H1 (cell line): ENCODE data around the gene EXOC6. TPM values are rescaled to one million over a fixed set of nuclear protein-coding genes. Genes with fewer than 3 reads are reported as not detected.
A peak's percentile ranks its signal among the peaks of the same experiment; 100 is the strongest.

ENCODE experiments used
- CTCF ChIA-PET: fragments of 300-600 bp; sonication (Branson Sonifier 250); formaldehyde crosslinking; loops from one replicate; lab custom pipeline; 2021; ENCODE audit not compliant: partially characterized antibody; lab: Charles Lee
- POLR2A ChIA-PET: fragments of 300-600 bp; sonication (Branson Sonifier 250); formaldehyde crosslinking; loops from one replicate; lab custom pipeline; 2021; ENCODE audit warnings: inconsistent platforms; ENCODE audit not compliant: partially characterized antibody; lab: Charles Lee
- DNase-seq, 2 experiments: peaks; one replicate each; pipeline versions ENCODE4 v3.0.0 to v3.0.0-alpha.2; 2010 to 2022; ENCODE audit warnings: low spot score in 2 of 2, low read depth in 1 of 2, mixed read lengths in 1 of 2
- FAIRE-seq: peaks from 2 replicates; lab custom pipeline; 2011; peaks lifted over from hg19 to GRCh38; lab: Jason Lieb, UNC
- H2AFZ ChIP-seq: 2 replicates; pipeline ENCODE4 v1.8.1; 2012; ENCODE audit warnings: low read length, inconsistent platforms
- H2AK5ac ChIP-seq: 2 replicates; pipeline ENCODE4 v1.6.1; 2013; ENCODE audit warnings: low read depth, low read length
- H2BK120ac ChIP-seq: replicated peaks from 2 replicates; pipeline ENCODE3; 2013; ENCODE audit warnings: low read depth, low read length, inconsistent platforms
- H2BK12ac ChIP-seq: 2 replicates; pipeline ENCODE4 v1.6.1; 2013; ENCODE audit warnings: low read depth, low read length
- H2BK15ac ChIP-seq: 2 replicates; pipeline ENCODE4 v1.6.1; 2013; ENCODE audit warnings: low read length
- H2BK20ac ChIP-seq: 2 replicates; pipeline ENCODE4 v1.6.1; 2013; ENCODE audit warnings: low read length
- H2BK5ac ChIP-seq: 2 replicates; pipeline ENCODE4 v1.6.1; 2013; ENCODE audit warnings: low read depth, low read length
- H3K14ac ChIP-seq: 2 replicates; pipeline ENCODE4 v1.6.1; 2013; ENCODE audit warnings: inconsistent platforms; ENCODE audit not compliant: insufficient read length
- H3K18ac ChIP-seq: 2 replicates; pipeline ENCODE4 v1.6.1; 2013; ENCODE audit warnings: low read length; ENCODE audit errors: extremely low read depth
- H3K23ac ChIP-seq: 2 replicates; pipeline ENCODE4 v1.6.1; 2013; ENCODE audit warnings: inconsistent platforms; ENCODE audit not compliant: insufficient read length
- H3K23me2 ChIP-seq: 2 replicates; pipeline ENCODE4 v1.6.1; 2013; ENCODE audit warnings: low read depth, low read length
- H3K27ac ChIP-seq: 2 replicates; pipeline ENCODE4 v1.6.1; 2011; ENCODE audit warnings: low read depth, low read length, inconsistent platforms
- H3K27me3 ChIP-seq, 4 experiments: replicated peaks in 1 of 4; 1 replicate in 1 of 4; 2 replicates in 3 of 4; pipeline versions ENCODE4 v1.6.1 to v1.8.1; 2011 to 2013; ENCODE audit warnings: low read length in 3 of 4, mild to moderate bottlenecking in 3 of 4, inconsistent platforms in 2 of 4, mixed read lengths in 2 of 4, moderate library complexity in 1 of 4; ENCODE audit not compliant: control insufficient read depth in 3 of 4, insufficient read depth in 3 of 4; ENCODE audit errors: extremely low read depth in 1 of 4
- H3K36me3 ChIP-seq, 4 experiments: 2 replicates each; pipeline versions ENCODE4 v1.6.1 to v1.8.1; 2011 to 2013; ENCODE audit warnings: mild to moderate bottlenecking in 4 of 4, low read length in 3 of 4, moderate library complexity in 2 of 4, control low read depth in 1 of 4, inconsistent platforms in 1 of 4; ENCODE audit not compliant: insufficient read depth in 4 of 4, control insufficient read depth in 2 of 4
- H3K4ac ChIP-seq: replicated peaks from 2 replicates; pipeline ENCODE3; 2013; ENCODE audit warnings: low read length, low read depth, mixed read lengths, inconsistent platforms; ENCODE audit not compliant: insufficient read length
- H3K4me1 ChIP-seq, 4 experiments: replicated peaks in 1 of 4; 1 replicate in 1 of 4; 2 replicates in 3 of 4; pipeline versions ENCODE4 v1.6.1 to v1.8.1; 2011 to 2013; ENCODE audit warnings: low read length in 3 of 4, inconsistent platforms in 2 of 4, mixed read lengths in 1 of 4; ENCODE audit not compliant: insufficient read depth in 4 of 4, control insufficient read depth in 3 of 4
- H3K4me2 ChIP-seq, 2 experiments: 2 replicates each; pipeline versions ENCODE4 v1.6.1 to v1.8.1; 2011 to 2013; ENCODE audit warnings: low read depth in 2 of 2, low read length in 2 of 2, control low read depth in 1 of 2, inconsistent platforms in 1 of 2, mild to moderate bottlenecking in 1 of 2; ENCODE audit not compliant: insufficient read depth in 1 of 2
- H3K4me3 ChIP-seq, 4 experiments: fragments of 200-600, 300-600 bp in 1 of 4; sonication (generic), shearing (Covaris generic), sonication (Bioruptor Twin) in 1 of 4; 2 replicates each; pipeline versions ENCODE4 v1.5.1 to v1.8.1; 2011 to 2016; ENCODE audit warnings: low read length in 4 of 4, low read depth in 3 of 4, control low read depth in 2 of 4, inconsistent platforms in 2 of 4, mild to moderate bottlenecking in 2 of 4, mixed read lengths in 1 of 4, moderate library complexity in 1 of 4; ENCODE audit not compliant: insufficient read depth in 2 of 4; ENCODE audit errors: extremely low read depth in 1 of 4
- H3K56ac ChIP-seq: replicated peaks from 2 replicates; pipeline ENCODE3; 2013; ENCODE audit warnings: low read depth, mild to moderate bottlenecking, mixed read lengths, low read length, inconsistent platforms; ENCODE audit not compliant: insufficient read length
- H3K79me1 ChIP-seq: 2 replicates; pipeline ENCODE4 v1.6.1; 2013; ENCODE audit warnings: low read depth, low read length, control low read depth
- H3K79me2 ChIP-seq, 2 experiments: 2 replicates each; pipeline versions ENCODE4 v1.6.1 to v1.8.1; 2012 to 2013; ENCODE audit warnings: low read length in 2 of 2, mild to moderate bottlenecking in 2 of 2, inconsistent platforms in 1 of 2; ENCODE audit not compliant: insufficient read depth in 2 of 2, control insufficient read depth in 1 of 2
- H3K9ac ChIP-seq, 4 experiments: replicated peaks in 1 of 4; 1 replicate in 1 of 4; 2 replicates in 3 of 4; pipeline versions ENCODE4 v1.6.1 to v1.8.1; 2011 to 2013; ENCODE audit warnings: low read depth in 3 of 4, low read length in 3 of 4, control low read depth in 2 of 4, mild to moderate bottlenecking in 2 of 4, moderate library complexity in 2 of 4, inconsistent platforms in 1 of 4; ENCODE audit errors: extremely low read depth in 1 of 4
- H3K9me3 ChIP-seq, 2 experiments: 2 replicates each; pipeline versions ENCODE4 v1.6.1 to v1.8.1; 2012 to 2013; ENCODE audit warnings: mild to moderate bottlenecking in 2 of 2, moderate library complexity in 2 of 2, control low read depth in 1 of 2, inconsistent platforms in 1 of 2, low read depth in 1 of 2, low read length in 1 of 2, mixed read lengths in 1 of 2; ENCODE audit not compliant: insufficient read depth in 2 of 2
- H4K20me1 ChIP-seq, 2 experiments: replicated peaks in 1 of 2; 2 replicates each; pipeline versions ENCODE3 to v1.8.1; 2011 to 2013; ENCODE audit warnings: inconsistent platforms in 2 of 2, low read length in 2 of 2, mild to moderate bottlenecking in 1 of 2; ENCODE audit not compliant: insufficient read depth in 2 of 2, control insufficient read depth in 1 of 2
- H4K5ac ChIP-seq: 2 replicates; pipeline ENCODE4 v1.6.1; 2013; ENCODE audit warnings: low read length, low read depth, mixed read lengths, inconsistent platforms; ENCODE audit not compliant: insufficient read length
- H4K8ac ChIP-seq: 2 replicates; pipeline ENCODE4 v1.8.0; 2013; ENCODE audit warnings: mild to moderate bottlenecking, moderate library complexity, low read length, inconsistent platforms; ENCODE audit not compliant: insufficient read depth; ENCODE audit errors: extremely low read depth
- H4K91ac ChIP-seq: replicated peaks from 2 replicates; pipeline ENCODE3; 2013; ENCODE audit warnings: low read length, mixed read lengths, inconsistent platforms; ENCODE audit not compliant: insufficient read length
- ATF3 ChIP-seq: IDR thresholded peaks from 2 replicates; pipeline ENCODE4 v1.6.1; 2011; ENCODE audit warnings: low read depth, mild to moderate bottlenecking, low read length; ENCODE audit not compliant: insufficient read depth
- CHD1 ChIP-seq: IDR thresholded peaks from 2 replicates; pipeline ENCODE4 v1.6.1; 2012; ENCODE audit warnings: low read depth, low read length, improper control_type of control experiment
- E2F6 ChIP-seq: IDR thresholded peaks from 2 replicates; pipeline ENCODE4 v1.6.1; 2012; ENCODE audit warnings: inconsistent platforms
- EP300 ChIP-seq, 2 experiments: IDR thresholded peaks; 1 replicate in 1 of 2; 2 replicates in 1 of 2; pipeline ENCODE4 v1.6.1; 2011 to 2012; ENCODE audit warnings: low read depth in 2 of 2, low read length in 2 of 2, mild to moderate bottlenecking in 2 of 2, borderline replicate concordance in 1 of 2, inconsistent platforms in 1 of 2, moderate library complexity in 1 of 2
- GABPA ChIP-seq: IDR thresholded peaks from 2 replicates; pipeline ENCODE4 v1.6.1; 2011; ENCODE audit warnings: mild to moderate bottlenecking, low read length, moderate library complexity, borderline replicate concordance; ENCODE audit not compliant: insufficient read depth
- POLR2AphosphoS5 ChIP-seq: IDR thresholded peaks from 2 replicates; pipeline ENCODE4 v1.6.1; 2011; ENCODE audit warnings: low read depth, low read length
- RAD21 ChIP-seq, 2 experiments: IDR thresholded peaks in 1 of 2; conservative IDR thresholded peaks in 1 of 2; 2 replicates each; pipeline ENCODE4 v1.6.1; 2011; ENCODE audit warnings: low read depth in 2 of 2, low read length in 2 of 2, improper control_type of control experiment in 1 of 2, inconsistent platforms in 1 of 2, mild to moderate bottlenecking in 1 of 2, moderate library complexity in 1 of 2
- SIRT6 ChIP-seq: IDR thresholded peaks from one replicate; pipeline ENCODE4 v1.7.1; 2012; ENCODE audit warnings: low read length, inconsistent platforms
- TCF12 ChIP-seq: IDR thresholded peaks from 2 replicates; pipeline ENCODE4 v1.6.1; 2011; ENCODE audit warnings: low read depth, mild to moderate bottlenecking, low read length
- WGBS, 2 experiments: shearing (Covaris generic) in 1 of 2; methylation state at CpG; one replicate each; pipeline versions ENCODE4 v1.1.6 to v1.1.7; 2013 to 2015; ENCODE audit warnings: low lambda C conversion rate in 2 of 2, mixed read lengths in 2 of 2, inconsistent platforms in 1 of 2, low coverage in 1 of 2, missing lambda C conversion rate in 1 of 2; ENCODE audit not compliant: insufficient replicate concordance in 2 of 2, insufficient coverage in 1 of 2, insufficient read length in 1 of 2; ENCODE audit errors: extremely low coverage in 1 of 2, missing lambda C conversion rate in 1 of 2; 5-methylcytosine and 5-hydroxymethylcytosine counted together
- polyA plus RNA-seq, 7 experiments: library from polyadenylated mRNA; depleted of rRNA in 3 of 7; stranded (reverse) in 5 of 7; unstranded in 2 of 7; fragments of >200 nt in 5 of 7; fragments of 200-250 nt in 2 of 7; gene quantifications; 1 replicate in 5 of 7; 2 replicates in 1 of 7; 4 replicates in 1 of 7; pipeline versions ENCODE4 v1.2.1 to v1.2.3, GENCODE V29; 2011 to 2013; ENCODE audit warnings: missing spikeins in 2 of 7, mixed read lengths in 2 of 7
- total RNA-seq: library from RNA; stranded (reverse); fragmentation: NEBNext Ultra II Directional; extraction: Animal tissue kit (Norgen Biotek cat#: 25700); gene quantifications from 2 replicates; pipeline ENCODE4 v1.2.1, GENCODE V29; 2021

Gene EXOC6
- total and polyA plus RNA-seq, 2 of the 8 experiments (the other 6 are each of a cell fraction or from before 2014, with no cell fraction given), result 1.7 to 4.5 TPM

GRCh38 chr10:93068411-93069244 lies 220.3 kb downstream of the EXOC6 start:
- Histone ChIP-seq H4K91ac (no peak overlapping the region), H2AK5ac (no peak overlapping the region; the same call in 1 of the 2 replicates), H3K56ac (no peak overlapping the region), H2BK120ac (no peak overlapping the region), H2AFZ (no peak overlapping the region; the same call in 1 of the 2 replicates), H3K4ac (no peak overlapping the region), H2BK20ac (peak overlapping the region; percentile 73; the same call in 1 of the 2 replicates), H3K79me2 (no peaks in the 10 kb centered on the region), H2BK12ac (peak overlapping the region; percentile 85; the same call in 1 of the 2 replicates), H2BK15ac (no peak overlapping the region), H3K4me3 (peak overlapping the region; percentile 29 to 52 (median 38)), H3K23ac (no peak overlapping the region), H3K27ac (no peak overlapping the region), H4K5ac (no peak overlapping the region), H4K8ac (peak overlapping the region; percentile 37), H3K9me3 (no peaks in the 10 kb centered on the region), H2BK5ac (no peak overlapping the region), H3K4me2 (peak overlapping the region; percentile 84 to 88), H3K27me3 (peaks cover 96 to 100% (median 99%) of the 10 kb centered on the region in 4 experiments), H3K9ac (no peak overlapping the region), H4K20me1 (peaks cover 9 to 38% of the 10 kb centered on the region in 2 experiments), H3K14ac (no peak overlapping the region), H3K79me1 (no peaks in the 10 kb centered on the region), H3K18ac (peak overlapping the region; percentile 81), H3K4me1 (peaks cover 0 to 32% (median 22%) of the 10 kb centered on the region in 4 experiments; a peak in 6 of 7 replicates), H3K36me3 (peaks cover 0 to 9% (median 1%) of the 10 kb centered on the region in 4 experiments; a peak in 1 of 8 replicates), H3K23me2 (peaks cover 14% of the 10 kb centered on the region; the same call in 1 of the 2 replicates)
- DNase-seq (peak in 1 of 2 experiments; percentile 82), FAIRE-seq (no peak)
- ChIA-PET POLR2A (no interaction called here), CTCF (interaction anchor here (0.8 to 14.8 kb wide), 20 partner anchors 5 to 414 kb away, joined by 3 to 147 read pairs (median 6); partner anchors contain the start of genes CYP26A1, CYP26C1 and MYOF)
- WGBS, 2 experiments, result 7% methylated on average over 69 of the region's 73 CpGs; no CpG with 5 or more reads in 1 of the 2 experiments
- TF ChIP-seq TCF12 (no peak; the same call in 1 of the 2 replicates), POLR2AphosphoS5 (no peak), EP300 (IDR thresholded peaks at IDR 0.05; ENCODE audit: borderline replicate concordance in 1 of 2, low read depth in 2 of 2, low read length in 2 of 2) (no peak), GABPA (no peak), CHD1 (no peak), RAD21 (IDR thresholded peaks at IDR 0.05 in 1 of 2, conservative IDR thresholded peaks at IDR 0.05 in 1 of 2; ENCODE audit: low read depth in 2 of 2, low read length in 2 of 2) (peak in 1 of 2 experiments; percentile 28; a peak in 1 of 4 replicates), SIRT6 (no peak), ATF3 (no peak), E2F6 (peak; percentile 50; the same call in 1 of the 2 replicates)
